Limb (tissue), 2 donors: Measurements from ENCODE around the gene ENTREP1.
"Not testable (repeated sequence)": the region's sequence is repeated elsewhere in the genome, so short reads cannot be mapped to it uniquely, and the experiment has no call there.

Experiments used
- DNase-seq, 2 donors: peaks; one replicate each; pipeline ENCODE4 v3.0.0-alpha.2; 2016; ENCODE audit errors: extremely low spot score in 2 of 2

Gene ENTREP1, protein sequence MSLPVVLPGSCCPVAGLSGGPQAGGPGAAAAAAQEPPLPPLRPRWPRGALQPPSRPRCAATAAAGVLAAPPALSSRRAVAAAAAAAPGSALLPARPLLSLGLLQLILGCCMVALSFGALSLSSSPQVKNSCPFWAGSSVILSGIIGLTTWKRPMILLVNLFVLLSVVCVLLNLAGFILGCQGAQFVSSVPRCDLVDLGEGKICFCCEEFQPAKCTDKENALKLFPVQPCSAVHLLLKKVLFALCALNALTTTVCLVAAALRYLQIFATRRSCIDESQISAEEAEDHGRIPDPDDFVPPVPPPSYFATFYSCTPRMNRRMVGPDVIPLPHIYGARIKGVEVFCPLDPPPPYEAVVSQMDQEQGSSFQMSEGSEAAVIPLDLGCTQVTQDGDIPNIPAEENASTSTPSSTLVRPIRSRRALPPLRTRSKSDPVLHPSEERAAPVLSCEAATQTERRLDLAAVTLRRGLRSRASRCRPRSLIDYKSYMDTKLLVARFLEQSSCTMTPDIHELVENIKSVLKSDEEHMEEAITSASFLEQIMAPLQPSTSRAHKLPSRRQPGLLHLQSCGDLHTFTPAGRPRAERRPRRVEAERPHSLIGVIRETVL

DNA sequence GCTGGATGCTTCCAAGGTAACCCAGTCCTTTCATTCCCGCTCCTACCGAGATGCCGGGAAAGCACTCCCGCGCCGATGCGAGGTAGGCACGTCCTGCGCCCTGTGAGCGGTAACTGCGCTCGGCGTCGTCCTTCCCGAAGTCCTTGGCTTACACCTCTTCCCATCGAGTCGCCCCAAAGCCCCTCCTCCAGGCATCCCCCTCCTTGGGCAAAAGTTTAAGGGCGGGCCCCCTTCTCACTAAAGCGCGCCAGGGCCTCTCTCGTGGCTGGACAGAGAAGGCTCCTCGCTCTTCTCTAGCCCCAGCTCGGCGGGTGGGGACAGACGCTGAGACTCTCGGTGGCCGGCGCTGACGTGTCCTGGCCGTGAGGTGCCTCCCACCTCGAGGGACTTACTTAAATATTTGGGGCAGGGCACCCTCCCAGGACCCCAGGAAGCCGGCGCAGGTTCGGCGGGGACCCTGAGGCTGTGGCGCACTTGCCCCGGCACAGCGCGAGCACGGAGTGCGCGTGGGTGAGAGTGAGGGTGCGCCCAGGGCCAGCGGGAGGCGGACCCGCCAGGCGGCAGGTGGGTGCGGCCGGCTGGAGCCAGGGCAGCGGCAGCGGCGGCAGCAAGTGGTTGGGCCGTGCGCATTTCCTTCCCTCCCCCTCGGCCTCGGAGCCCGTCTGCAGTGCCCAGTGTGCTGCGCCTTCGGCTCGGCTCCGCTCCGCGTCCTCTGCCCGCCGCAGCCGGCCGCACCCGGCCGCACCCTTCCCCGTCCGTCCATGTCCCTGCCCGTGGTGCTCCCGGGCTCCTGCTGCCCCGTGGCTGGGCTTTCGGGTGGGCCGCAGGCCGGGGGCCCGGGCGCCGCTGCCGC lies at the start of gene ENTREP1:
Gene ENTREP1, plus strand, starts transcription at position 667 of the 853 bp plus-strand sequence. Its CDS starts 95 bp downstream, at position 762.
- peak; percentile 44 to 67 for DNase-seq

DNA sequence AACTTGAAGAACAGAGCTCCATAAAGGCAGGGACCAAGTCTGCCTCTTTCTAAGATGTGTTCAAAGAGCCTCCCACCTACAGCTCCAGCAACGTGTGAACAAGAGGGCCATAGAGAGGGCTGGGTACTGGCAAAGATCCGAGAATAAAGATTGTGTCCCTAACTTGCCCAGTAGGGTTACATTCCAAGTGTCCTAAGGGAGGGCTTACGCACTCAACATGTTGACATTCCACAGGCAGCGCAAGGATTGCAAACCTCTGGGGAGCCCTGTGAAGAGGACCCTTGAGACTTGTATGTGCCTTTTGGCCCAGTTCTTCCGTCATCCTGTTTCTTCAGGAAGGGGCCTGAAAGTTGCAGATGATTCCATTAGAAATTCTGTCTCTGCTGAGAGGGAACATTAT lies 48.2 kb upstream of the ENTREP1 start:
- DNase-seq = no peak

DNA sequence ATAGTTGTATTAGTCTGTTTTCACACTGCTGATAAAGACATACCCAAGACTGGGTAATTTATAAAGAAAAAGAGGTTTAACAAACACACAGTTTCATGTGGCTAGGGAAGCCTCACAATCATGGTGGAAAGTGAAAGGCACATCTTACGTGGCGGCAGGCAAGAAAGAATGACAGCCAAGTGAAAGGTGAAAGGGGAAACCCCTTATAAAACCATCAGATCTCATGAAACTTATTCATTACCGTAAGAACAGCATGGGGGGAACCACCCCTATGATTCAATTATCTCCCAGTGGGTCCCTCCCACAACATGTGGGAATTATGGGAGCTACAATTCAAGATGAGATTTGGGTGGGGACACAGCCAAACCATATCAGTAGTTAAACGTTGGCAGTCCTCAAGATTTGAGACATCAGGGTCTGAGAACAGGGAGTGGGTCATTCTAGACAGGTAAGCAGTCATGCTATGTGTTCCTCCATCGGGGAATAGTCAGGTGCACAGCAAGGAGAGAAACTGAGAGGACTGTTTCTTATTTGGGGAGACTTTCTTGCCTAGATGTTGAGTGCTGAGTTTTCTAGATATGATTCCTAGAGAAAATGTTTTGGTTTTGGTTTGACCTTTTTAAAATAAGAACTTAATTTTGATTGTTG lies 45.8 kb upstream of the ENTREP1 start:
- DNase-seq = no peak

DNA sequence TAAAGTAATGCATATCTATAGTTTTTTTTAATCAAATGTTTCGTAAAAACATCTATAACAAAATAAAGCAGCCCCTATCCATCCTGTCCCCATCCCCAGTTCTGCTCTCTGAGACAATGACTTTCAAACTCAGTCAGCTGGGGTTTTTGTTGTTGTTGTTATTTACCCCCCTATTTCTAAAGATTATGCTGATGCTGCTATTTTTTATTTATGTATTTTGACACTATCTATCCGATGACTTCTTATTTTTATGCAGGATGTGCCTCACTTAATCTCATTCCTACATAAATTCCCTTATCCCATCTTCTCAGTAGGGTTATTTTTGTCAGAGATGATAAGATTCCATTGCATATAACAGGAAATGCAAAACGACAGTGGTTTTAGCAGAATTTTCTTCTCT lies 45.3 kb upstream of the ENTREP1 start:
- no peak for DNase-seq

DNA sequence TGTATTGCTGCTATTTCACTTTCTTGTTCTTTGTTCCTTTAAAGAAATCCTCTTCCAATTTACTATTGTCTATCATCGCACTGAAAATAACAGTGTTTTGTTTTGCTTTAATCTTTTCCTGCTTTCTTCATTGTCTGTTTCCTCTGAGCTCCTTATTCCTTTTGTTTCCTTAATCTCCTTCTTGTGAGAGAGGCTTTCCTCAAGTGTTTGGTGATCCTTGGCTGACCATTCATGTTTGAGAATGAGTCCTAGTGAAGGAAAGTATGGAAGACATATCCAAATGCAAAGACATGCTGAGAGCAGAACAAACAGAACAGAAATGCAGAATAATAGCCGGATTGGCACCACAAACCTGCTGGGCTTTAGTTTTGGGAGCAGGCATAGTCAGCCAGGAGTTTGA lies 42.0 kb upstream of the ENTREP1 start:
- DNase-seq = no peak

DNA sequence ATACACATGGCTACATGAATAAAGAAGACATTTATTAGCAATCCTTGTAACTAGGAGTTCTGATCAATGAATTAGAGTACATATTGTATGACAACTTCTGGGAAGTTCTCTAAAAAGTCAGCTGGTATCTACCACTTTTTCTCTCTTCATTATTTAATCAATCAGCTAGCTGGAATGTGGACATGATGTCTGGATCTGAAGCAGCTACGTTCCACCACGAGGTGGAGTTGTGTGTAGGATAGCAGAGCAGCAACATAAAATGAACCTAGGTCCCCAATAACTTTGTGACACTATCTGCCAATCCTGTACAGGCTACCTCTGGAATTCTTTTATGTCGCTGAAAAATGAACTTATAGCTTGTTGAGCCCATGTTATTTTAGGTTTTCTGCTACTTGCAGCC lies 32.9 kb upstream of the ENTREP1 start:
- DNase-seq = no peak

DNA sequence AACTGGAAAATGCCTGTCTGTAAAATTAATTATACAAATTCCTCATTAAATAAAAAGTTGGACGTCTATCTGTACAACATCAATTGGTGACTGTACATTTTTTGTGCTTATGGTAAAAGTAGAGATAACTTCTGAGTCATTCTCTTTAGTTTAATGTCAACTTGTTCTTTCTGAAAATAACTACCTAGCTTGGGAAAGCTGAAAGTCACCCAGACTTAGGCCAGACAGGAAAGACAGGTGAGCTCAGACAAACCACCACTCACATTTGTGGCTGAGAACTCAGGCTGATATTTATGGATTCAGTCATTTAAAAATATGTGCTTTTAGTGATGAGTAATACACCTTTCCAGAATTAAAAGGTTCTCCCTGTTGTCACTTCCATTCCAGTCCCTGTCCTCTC lies 31.9 kb upstream of the ENTREP1 start:
- no peak for DNase-seq

DNA sequence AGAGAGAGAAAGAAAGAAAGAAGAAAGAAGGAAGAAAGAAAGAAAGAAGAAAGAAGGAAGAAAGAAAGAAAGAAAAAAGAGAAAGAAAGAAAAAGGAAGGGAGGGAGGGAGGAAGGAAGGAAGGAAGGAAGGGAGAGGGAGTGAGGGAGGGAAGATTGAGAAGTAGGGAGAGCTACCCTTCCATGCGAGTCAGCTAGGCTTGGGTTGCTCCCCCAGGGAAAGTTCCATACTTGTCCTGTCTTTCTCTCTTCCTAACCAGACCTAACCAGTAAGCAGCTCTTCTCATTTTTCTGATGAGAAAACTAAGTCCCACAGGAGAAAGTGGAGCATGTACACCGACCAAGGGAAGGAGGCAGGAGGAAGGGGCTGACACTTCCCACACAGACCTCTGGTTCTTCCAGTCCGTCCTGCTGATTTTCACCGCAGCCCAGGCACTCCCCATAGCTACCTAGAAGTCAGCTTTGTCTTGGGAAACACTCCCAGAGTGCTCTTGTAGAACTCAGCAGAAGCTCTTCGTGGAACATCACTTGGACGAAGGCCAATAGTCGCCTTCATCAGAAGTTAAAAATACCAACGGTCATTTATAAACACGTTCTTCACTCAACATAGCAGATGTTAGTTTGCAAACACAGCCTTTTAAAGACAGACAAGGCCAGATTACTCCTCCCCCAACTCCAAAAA lies 29.0 kb upstream of the ENTREP1 start:
- DNase-seq = peak in 1 of 2 donors; percentile 10

DNA sequence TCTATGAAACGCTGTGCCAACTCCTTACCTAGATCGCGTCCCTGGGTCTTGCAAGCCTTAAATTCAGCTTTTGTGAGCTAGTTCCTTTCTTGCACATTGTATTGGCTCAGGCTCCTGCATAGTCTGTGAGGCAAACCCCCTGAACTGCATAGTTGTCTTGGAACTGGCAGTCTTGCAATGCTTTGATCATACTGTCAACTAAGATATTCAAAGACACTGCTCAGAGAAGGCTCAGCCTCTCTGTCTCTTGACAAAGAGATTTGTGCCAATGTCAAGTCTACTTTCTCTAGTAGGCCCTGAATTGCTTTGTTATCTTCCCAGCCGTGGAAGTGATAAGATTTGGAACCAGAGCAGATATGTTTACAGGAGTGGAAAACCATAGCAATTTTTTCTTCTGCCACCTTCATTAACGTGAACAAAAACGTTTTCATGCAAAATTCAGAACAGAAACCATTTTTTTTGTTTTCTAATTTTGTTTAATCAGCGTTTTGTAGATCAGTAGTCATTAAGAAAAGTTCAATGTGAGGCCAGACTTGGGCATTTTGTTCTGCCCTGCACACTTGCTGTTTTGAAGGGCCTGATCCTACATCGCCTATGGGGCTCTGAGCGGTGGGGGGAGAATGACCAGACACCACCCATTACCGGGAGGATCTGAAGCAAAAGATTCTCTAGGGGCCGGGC lies 27.6 kb upstream of the ENTREP1 start:
- no peak for DNase-seq

DNA sequence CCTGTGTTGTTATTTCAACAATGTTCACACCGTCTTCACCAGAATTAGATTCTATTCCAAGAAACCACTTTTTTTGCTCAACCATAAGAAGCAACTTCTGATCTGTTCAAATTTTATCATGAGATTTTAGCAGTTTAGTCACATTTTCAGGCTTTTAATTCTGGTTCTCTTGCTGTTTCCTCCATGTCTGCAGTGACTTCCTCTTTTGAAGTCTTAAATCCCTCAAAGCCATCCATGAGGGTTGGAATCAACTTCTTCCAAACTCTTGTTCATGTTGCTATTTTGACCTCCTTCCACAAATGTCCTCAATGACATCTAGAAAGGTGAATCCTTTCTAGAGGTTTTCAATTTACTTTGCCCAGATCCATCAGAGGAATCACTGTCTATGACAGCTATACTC lies 25.7 kb upstream of the ENTREP1 start:
- no peak for DNase-seq

DNA sequence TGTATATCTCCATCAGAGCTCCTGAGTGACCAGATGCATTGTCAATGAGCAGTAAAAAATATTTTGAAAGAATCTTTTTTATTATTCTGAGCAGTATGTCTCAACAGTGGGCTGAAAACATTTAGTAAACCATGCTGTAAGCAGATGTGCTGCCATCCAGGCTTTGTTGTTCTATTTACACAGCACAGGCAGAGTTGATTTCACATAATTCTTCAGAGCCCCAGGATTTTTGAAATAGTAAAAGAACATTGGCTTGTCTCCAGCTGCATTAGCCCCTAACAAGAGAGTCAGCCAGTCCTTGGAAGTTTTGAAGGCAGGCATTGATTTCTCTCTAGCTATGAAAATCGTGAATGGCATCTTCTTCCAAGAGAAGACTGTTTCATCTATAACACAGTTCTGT lies 25.2 kb upstream of the ENTREP1 start:
- no peak for DNase-seq

DNA sequence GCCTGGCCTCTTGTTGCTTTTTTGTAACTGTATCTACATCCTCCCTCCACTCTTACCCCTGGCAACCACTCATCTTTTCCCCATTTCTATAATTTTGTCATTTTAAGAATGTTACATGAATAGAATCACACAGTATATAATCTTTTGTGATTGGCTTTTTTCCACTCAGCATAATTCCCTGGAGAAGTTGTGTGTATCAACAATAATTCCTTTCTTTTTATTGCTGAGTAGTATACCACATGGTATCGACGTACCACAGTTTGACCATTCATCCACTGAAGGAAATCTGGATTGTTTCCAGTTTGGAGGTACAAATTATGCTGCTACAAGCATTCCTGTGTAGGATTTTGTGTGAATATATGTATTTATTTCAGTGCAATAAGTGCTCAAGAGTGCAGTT lies 21.7 kb upstream of the ENTREP1 start:
- no peak for DNase-seq

DNA sequence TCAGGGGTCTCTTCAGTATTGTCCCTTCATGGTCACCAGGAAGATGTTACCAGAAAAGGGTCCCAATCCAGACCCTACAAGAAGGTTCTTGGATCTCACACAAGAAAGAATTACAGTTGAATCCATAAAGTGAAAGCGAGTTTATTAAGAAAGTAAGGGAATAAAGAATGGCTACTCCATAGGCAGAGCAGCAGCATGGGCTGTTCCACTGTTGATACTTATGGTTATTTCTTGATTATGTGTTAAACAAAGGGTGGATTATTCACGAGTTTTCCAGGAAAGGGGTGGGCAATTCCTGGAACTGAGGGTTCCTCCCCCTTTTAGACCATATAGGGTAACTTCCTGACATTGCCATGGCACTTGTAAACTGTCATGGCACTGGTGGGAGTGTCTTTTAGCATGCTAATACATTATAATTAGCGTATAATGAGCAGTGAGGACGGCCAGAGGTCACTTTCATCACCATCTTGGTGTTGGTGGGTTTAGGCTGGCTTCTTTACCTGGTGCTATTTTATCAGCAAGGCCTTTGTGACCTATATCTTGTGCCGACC lies 18.0 kb upstream of the ENTREP1 start:
- not testable (repeated sequence) for DNase-seq

DNA sequence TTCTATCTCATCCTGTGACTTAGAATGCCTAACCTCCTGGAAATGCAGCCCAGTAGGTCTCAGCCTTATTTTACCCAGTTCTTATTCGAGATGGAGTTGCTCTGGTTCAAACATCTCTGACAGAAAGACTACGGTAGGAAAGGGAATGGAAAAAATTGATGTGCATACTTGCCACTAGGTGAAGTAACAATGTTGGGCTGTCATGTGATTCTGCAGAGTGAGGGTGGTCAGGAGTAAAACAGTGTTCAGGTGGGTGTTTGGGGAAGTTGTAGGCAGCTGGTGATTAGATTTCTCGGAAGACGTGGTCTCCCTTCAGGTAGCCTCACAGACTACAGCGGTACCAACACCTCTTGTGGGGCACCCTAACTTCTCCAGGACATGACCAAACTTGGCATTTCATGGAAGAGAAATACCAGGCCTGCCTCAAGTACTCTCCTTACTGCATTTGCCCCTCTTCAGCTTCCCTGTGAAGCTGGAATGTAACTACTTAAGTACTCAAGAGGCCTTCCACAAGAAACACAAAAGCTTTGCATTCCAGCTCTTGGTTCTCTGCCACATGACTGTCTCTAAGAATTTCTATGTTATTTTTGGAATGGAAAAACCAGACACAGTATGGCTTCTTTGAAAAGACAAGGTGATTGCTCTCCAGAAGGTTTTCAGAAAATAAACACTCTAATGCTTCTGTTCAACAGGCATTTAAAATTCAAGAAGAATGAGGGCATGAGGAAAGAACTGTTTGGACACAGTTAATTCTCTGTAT lies 17.4 kb upstream of the ENTREP1 start:
- peak in 1 of 2 donors; percentile 71 for DNase-seq

DNA sequence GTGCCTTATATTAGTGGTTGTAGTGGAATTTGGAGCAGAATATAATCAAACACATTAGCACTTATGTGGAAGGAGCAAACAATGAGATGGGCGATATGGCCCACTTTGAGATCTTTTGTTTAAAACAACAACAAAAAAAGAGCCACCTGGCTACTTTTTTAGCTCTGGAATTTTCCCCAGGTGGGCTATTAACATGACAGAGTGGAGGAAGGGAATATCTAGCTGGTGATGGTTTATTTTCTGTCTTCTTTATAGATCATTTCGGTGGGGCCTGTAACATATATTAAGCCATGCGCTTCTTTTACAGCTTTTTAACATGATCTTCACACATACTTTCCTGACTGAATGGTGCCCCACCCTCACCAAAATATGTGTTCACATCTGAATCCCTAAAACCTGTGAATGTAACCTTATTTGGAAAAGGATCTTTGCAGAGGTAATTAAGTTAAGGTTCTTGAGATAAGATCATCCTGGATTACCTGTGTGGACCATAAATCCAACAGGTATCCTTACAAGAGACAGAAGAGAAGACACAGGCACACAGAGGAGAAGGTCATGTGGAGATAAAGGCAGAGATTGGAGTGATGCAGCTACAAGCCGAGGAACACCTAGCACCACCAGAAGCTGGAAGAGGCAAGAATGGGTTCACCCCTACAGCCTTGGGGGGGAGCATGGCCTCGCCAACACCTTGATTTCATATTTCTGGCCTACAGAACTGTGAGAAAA lies 16.6 kb upstream of the ENTREP1 start:
- no peak for DNase-seq

DNA sequence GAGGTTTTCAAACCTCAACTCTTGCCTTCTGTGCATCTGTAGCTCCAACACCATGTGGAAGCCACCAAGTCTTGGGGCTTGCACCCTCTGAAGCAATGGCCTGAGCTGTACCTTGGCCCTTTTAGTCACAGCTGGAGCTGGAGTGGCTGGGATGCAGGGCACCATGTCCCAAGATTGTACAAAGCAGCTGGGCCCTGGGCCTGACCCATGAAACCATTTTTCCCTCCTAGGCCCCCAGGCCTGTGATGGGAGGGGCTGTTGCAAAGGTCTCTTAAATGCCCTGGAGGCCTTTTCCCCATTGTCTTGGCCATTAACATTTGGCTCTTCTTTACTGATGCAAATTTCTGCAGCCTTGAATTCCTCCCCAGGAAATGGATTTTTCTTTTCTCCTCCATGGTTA lies 11.8 kb upstream of the ENTREP1 start:
- DNase-seq = no peak

DNA sequence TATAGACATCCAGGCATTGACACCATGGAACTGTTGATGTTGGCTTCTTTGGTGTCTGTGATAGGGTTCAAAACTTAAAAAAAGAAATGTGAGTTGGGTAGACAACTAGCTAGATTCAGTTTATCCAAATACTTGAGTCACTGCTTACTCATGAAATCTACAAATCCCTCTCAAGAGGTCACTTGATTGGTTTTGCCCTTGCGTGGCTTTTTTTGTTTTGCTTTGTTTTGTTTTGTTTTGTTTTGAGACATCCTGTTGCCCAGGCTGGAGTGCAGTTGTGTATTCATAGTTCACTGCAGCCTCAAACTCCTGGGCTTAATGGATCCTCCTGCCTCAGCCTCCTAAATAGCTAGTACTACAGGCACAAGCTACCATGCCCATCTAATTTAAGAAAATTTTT lies 10.5 kb upstream of the ENTREP1 start:
- no peak for DNase-seq

DNA sequence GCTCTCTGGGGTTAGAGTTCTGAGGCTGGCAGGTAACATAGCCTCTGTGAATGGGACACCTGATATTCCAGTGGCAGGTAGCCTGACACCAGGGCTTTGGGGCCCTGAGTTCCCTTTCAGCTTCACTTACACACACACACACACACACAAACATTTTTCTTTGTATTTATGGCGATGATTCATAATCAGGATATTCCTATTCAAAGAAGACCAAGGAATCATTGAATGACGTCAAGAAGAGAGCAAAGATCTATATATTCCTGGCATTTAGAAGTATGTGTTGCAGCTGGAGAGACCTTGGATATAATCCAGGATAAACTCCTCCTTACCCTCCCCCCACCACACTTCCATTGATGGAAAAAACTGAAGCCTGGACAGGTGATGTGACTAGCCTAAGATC lies 7.9 kb upstream of the ENTREP1 start:
- no peak for DNase-seq

DNA sequence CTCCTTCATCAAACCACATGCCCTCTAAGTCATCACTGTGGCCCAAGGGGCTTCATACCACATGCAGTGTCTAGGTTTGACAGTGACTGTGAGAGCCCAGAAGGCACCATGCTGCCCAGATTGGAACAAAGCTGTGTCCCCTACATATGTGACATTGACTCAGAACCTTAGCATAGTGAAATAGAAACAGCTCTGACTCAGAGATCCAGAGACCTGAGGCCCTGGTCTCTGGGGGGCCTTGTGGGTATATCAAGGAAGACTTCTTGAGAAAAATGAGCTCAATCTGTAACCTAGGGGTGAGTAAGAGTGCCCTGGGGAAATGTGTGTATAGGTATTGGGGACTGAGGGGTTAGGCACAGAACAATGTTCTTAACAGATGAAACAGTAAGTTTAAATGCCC lies 7.1 kb upstream of the ENTREP1 start:
- no peak for DNase-seq
